Epidermal melanocyte (primary cell): ENCODE results near the gene CAMKMT.
"Not testable (repeated sequence)": the region's sequence is repeated elsewhere in the genome, so short reads cannot be mapped to it uniquely, and the experiment has no call there.

ENCODE experiments used
- DNase-seq: peaks from one replicate; pipeline ENCODE4 v3.0.0; 2011; ENCODE audit warnings: low spot score; ENCODE audit not compliant: insufficient read length

Gene CAMKMT

GRCh38 chr2:44549856-44550255 is 188.1 kb downstream of the CAMKMT start:
- DNase-seq = no peak

GRCh38 chr2:44550561-44550960 is 188.8 kb downstream of the CAMKMT start:
- no peak for DNase-seq

GRCh38 chr2:44551497-44551896 is 189.8 kb downstream of the CAMKMT start:
- no peak for DNase-seq

GRCh38 chr2:44553456-44553855 is 191.7 kb downstream of the CAMKMT start:
- no peak for DNase-seq

GRCh38 chr2:44555700-44556099 is 194.0 kb downstream of the CAMKMT start:
- no peak for DNase-seq

GRCh38 chr2:44559108-44559507 is 197.4 kb downstream of the CAMKMT start:
- DNase-seq = no peak

- DNase-seq = no peak
Measured at GRCh38 chr2:44560352-44560751, 198.6 kb downstream of the CAMKMT start.

- no peak for DNase-seq
Measured at GRCh38 chr2:44560941-44561340, 199.2 kb downstream of the CAMKMT start.

GRCh38 chr2:44562737-44563136 is 201.0 kb downstream of the CAMKMT start:
- DNase-seq = no peak

GRCh38 chr2:44564752-44565151 is 203.0 kb downstream of the CAMKMT start:
- no peak for DNase-seq

- no peak for DNase-seq
Measured at GRCh38 chr2:44566059-44566458, 204.3 kb downstream of the CAMKMT start.

GRCh38 chr2:44569491-44569890 is 207.7 kb downstream of the CAMKMT start:
- no peak for DNase-seq

GRCh38 chr2:44570271-44570670 is 208.5 kb downstream of the CAMKMT start:
- no peak for DNase-seq

GRCh38 chr2:44570777-44571176 is 209.0 kb downstream of the CAMKMT start:
- DNase-seq = no peak

GRCh38 chr2:44572196-44572900 is 210.6 kb downstream of the CAMKMT start:
- DNase-seq = no peak

GRCh38 chr2:44573996-44574395 is 212.2 kb downstream of the CAMKMT start:
- DNase-seq = no peak

GRCh38 chr2:44578471-44579093 is 216.8 kb downstream of the CAMKMT start:
- DNase-seq = no peak

- DNase-seq = no peak
Measured at GRCh38 chr2:44579115-44579836, 217.5 kb downstream of the CAMKMT start.

- DNase-seq = no peak
Measured at GRCh38 chr2:44579837-44580230, 218.1 kb downstream of the CAMKMT start.

GRCh38 chr2:44580875-44581515 is 219.2 kb downstream of the CAMKMT start:
- no peak for DNase-seq

GRCh38 chr2:44582363-44583008 is 220.7 kb downstream of the CAMKMT start:
- no peak for DNase-seq

GRCh38 chr2:44595615-44596014 is 233.9 kb downstream of the CAMKMT start:
- not testable (repeated sequence) for DNase-seq
